GM12892 (cell line): Measurements from ENCODE around the gene ADA.

Experiments used
- POLR2A ChIP-seq: IDR thresholded peaks from 2 replicates; pipeline ENCODE4 v1.6.1; 2011; ENCODE audit warnings: low read depth, low read length, control low read depth
- POLR2AphosphoS5 ChIP-seq: IDR thresholded peaks from 2 replicates; pipeline ENCODE4 v1.6.1; 2011; ENCODE audit warnings: low read depth, low read length, control low read depth
- TAF1 ChIP-seq: IDR thresholded peaks from 2 replicates; pipeline ENCODE4 v1.6.1; 2011; ENCODE audit warnings: low read depth, mild to moderate bottlenecking, control low read depth, low read length, borderline replicate concordance

DNA sequence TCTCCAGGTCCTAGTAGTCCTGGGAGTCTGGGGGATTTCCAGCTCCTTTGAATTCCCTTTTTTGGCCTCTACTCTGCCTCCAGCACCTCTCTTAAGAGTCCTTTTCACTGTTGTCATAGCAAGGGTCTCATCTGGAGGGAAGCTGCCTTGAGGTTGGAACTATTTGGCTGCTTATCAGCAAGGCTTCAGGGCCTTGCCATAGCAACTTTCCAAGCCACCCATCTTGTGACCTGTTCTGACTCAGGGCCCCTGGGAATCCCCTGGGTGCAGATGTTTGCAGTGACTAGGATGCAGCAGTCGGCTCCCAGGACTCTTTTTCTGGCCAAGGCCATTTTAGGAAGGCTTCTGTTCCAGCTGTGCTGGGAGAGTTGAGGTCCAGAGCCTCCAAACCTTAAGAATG is 56.8 kb downstream of the ADA start:
- no peak for TF ChIP-seq POLR2AphosphoS5
- TF ChIP-seq POLR2A, result no peak
- no peak for TF ChIP-seq TAF1
